Hindlimb muscle (tissue), 1 donor: ENCODE data around the gene OR10H4. TPM values are rescaled to one million over a fixed set of nuclear protein-coding genes. Genes with fewer than 3 reads are reported as not detected.
"Not testable (repeated sequence)": the region's sequence is repeated elsewhere in the genome, so short reads cannot be mapped to it uniquely, and the experiment has no call there.

ENCODE experiments used
- DNase-seq: peaks from one replicate; pipeline ENCODE4 v3.0.0-alpha.2; 2013
- polyA plus RNA-seq: library from polyadenylated mRNA; unstranded; fragments of 120-200 nt; gene quantifications from one replicate; pipeline ENCODE4 v1.2.1, GENCODE V29; 2013; ENCODE audit not compliant: insufficient read length

The OR10H4 gene
- polyA plus RNA-seq = not detected

GRCh38 chr19:15948223-15949058 is at the start of gene OR10H4:
TSS of gene OR10H4 (plus strand) at chr19:15949008. CDS start at chr19:15949008, 0 bp downstream.
- no peak for DNase-seq

- not testable (repeated sequence) for DNase-seq
Measured at GRCh38 chr19:15899561-15899960, 49.2 kb upstream of the OR10H4 start.

- not testable (repeated sequence) for DNase-seq
Measured at GRCh38 chr19:15900032-15900431, 48.8 kb upstream of the OR10H4 start.

GRCh38 chr19:15900504-15900903 is 48.3 kb upstream of the OR10H4 start:
- no peak for DNase-seq

DNA sequence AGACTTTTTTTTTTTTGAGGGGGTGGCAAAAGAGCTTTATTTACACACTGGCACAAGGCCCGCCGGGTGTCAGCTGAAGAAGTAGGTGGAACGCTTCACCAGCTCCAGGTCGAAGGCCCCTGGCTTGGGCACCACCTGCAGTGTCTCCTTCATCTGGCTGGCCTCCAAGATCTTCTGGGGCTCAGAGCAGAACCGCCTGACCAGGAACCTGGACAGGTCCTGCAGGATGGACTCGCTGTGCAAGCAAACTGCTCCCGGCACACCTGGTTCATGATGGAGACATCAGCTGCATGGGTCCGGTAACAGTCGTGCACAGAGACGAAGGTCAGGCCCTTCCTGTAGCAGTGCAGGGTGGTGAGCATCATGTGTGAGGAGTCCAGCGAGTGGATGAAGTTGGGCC is 46.6 kb upstream of the OR10H4 start:
- DNase-seq = no peak

GRCh38 chr19:15902898-15903297 is 45.9 kb upstream of the OR10H4 start:
- DNase-seq = not testable (repeated sequence)

- no peak for DNase-seq
Measured at GRCh38 chr19:15905026-15905425, 43.8 kb upstream of the OR10H4 start.

DNA sequence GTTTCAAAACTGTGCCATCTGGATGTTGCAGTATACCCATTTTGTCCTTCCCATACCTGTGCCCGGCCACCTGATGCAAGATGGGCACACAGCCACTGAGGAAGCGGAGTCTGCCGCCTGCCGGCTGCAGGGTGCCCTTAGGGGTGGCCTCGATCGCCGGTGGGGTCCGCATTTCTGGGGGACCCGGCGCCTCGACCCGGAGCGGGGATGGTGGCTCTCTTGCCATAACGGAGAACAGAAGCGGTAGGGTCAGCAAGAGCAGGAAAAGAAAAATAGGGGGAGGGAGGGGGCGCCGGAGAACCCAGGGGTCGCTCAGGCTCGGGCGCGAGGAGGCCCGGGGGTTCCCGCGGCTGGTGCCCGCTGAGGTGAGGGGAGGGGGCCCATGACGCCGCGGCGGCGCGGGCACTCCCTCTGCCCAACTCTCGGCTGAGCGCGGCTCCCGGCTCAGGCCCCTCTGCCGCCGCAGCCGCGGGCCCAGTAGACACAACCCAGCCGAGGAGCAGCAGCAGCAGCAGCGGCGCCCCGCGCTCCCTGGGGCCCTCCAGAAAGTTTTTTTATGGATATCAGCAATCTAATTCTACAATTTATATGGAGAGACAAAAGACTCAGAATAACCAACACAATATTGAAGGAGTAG is 37.1 kb upstream of the OR10H4 start:
- DNase-seq = no peak

DNA sequence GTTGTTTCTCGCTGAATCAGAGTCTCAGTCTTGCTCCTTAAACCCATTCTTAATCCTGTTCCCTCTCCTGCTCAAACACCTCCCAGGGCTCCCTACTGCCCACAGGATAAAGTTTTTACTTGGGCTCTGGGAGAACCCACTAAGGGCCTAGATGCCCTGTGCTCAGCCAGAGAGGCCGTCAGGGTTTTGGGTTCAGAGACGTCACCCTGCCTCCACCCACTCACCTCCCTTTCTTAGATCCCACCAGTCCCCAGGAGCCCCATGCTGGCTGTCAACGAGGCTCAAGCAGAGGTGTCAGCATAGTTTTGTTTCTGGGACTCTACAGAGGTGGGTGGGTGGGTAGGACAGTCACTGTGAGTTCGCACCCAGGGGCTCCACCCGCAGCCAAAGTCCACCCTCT is 35.4 kb upstream of the OR10H4 start:
- DNase-seq = no peak

DNA sequence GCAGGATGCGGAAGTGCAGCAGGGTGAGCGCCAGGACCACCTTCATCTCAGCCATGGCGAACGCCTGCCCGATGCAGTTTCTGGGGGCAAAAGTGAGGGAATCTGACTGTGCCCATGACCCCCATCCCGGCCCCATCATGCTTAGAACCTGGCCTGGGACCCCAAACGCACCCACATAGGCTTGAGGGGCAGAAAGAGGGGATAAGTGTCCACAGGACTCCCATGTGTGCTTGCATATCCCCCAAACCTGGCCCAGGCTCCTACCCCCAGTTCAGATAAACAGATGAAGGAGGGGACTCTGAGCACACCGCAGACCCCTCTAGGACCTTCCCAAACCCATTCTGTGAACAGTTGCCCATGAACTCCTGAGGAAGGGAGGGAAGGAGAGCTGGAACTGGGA is 35.0 kb upstream of the OR10H4 start:
- DNase-seq = no peak

DNA sequence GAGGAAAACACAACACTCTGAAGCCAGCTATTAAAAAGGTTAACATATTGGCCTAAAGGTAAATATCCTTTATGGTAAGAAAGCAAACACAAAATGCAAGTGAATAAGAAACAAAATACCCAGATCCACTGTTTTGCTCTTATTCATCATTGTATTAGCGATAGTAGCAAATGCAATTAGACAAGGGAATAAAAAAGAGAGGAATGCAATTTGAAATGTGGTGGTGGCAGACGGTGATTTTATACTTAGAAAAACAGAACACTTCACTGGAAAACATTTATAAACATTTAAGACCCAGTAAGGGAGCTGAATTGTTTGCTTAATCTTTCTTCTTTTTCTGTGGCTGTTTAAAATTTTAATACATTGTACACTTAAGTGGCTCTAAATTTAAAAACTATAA is 33.7 kb upstream of the OR10H4 start:
- no peak for DNase-seq

DNA sequence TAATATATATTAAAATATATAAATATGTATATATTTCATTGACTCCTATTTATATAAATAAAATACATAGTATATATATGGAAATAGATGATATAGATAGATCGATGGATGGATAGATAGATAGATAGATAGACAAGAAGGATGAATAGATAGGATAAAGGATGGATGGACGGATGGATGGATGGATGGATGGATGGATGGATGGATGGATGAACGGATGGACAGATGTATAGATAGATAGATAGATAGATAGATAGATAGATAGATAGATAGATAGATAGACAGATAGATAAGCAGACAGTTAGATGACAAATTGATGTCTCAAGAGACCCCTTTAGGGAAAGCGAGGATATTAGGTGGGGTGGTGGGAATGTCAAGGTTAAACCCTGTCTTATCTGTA is 29.6 kb upstream of the OR10H4 start:
- DNase-seq = no peak

DNA sequence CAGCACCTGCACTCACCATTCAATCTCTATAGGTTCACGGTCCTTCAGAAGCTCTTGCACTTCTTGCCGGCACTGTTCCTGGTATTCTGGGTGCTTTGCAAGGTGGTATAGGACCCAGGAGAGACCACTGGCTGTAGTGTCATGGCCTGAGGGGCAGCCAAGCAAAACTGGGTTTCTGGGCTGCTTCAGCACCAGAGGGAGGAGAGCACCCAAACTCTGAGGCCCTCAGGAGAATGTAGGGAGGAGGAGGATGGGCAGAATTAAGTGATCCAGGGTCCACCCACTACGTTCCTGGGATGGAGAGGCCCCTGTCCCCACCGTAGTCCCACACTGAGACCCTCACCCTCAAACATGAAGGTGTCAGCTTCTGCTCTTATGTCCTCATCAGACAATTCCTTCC is 26.8 kb upstream of the OR10H4 start:
- DNase-seq = no peak

DNA sequence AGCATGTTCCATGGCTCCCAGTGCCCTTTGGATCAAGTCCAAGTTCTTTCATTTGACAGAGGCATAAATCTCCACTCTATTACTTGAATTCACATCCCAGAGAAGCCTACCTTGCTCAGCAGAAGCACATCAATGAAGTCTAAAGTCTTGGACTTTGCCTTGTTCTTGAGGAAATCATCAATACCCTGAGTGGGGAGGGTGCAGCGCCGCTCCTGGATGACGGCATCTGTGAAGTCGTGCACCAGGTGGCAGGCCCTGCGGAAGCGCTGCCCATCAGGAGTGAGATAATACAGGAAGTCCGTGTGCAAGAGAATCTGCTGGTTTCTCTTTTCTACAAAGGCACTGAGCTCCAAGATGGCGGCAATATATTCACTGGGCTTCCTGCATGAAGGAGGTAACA is 25.1 kb upstream of the OR10H4 start:
- DNase-seq = no peak

DNA sequence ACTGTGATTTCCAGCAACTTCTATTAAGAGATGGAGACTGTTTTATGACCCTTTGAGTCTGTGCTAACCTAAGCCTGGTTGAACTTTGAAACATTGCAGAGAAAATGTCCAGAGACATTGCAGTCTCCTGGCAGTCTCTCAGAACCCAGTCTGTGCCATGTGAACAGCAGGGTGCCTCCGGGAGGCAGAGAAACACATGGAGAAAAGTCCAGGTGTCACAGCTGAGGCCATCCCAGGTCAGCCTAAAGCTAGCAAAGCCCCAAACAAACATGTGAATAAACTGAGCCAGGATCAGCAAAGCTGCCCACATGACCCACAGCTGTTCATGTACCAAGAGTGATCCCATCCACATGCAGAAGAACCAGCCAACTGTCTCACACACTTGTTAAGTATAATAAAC is 22.3 kb upstream of the OR10H4 start:
- no peak for DNase-seq

DNA sequence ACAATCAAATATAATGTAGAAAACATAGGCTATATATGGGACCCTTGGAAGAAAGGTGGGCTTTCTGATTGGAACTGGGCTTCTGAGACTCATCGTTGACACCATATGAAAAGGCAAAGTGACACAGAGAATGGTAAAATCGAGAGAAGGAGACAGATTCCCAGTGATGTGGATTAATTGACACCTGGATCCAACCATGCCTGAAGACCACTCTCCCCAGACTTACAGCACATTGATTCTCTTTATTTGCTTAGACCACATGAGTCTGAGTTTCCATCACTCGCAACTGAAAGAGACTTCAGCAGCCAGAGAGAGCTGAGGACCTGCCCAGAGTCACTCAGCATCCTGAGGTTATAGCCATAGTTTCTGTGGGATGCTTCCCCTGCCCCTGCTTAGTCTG is 20.5 kb upstream of the OR10H4 start:
- no peak for DNase-seq

DNA sequence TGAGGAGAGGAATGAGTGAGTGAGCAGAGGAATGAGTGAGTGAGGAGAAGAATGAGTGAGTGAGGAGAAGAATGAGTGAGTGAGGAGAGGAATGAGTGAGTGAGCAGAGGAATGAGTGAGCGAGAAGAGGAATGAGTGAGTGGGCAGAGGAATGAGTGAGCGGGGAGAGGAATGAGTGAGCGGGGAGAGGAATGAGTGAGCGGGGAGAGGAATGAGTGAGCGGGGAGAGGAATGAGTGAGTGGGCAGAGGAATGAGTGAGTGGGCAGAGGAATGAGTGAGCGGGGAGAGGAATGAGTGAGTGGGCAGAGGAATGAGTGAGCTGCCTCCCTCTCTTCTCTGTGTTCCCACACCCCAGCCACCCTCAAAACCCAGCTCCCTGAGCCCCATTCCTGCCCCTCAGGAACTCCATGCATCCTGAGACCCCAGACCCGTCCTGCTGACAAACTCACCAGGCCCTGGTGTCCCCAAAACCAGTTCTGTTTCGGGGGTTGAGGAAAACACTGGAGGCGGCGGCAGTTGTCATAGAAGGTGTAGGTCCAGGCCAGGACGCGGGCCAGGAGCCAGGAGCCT is 15.0 kb upstream of the OR10H4 start:
- DNase-seq = not testable (repeated sequence)

- no peak for DNase-seq
Measured at GRCh38 chr19:15934332-15935078, 14.3 kb upstream of the OR10H4 start, which contains the start of gene CYP4F11. TSS of gene CYP4F11 (minus strand) at chr19:15934529. CDS start at chr19:15934408, 121 bp downstream.

DNA sequence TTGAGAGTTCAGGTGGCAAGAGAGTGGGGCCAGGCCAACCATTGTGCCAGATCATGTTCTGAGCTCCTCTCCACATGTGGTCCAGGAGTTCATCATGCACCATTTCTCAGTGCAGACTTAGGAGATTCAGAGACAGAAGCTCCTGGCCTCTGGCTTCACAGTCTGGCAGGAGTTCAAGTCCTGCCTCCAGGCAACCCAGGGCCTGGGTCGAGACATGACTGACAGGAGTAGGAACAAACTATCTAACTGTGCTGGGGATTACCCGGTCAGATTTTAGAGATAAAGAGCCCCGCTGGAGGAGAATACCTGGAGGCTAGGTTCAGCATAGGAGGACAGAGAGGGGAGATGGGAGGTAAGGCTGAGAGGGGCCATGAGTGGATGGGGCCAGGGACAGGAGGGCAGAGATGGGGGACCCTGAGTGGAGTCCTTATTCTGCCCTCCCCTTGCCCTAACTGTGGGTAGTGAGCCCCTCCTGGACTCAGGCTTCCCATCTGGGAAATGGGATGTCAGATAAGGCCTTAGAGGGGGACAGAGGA is 13.6 kb upstream of the OR10H4 start:
- DNase-seq = no peak

DNA sequence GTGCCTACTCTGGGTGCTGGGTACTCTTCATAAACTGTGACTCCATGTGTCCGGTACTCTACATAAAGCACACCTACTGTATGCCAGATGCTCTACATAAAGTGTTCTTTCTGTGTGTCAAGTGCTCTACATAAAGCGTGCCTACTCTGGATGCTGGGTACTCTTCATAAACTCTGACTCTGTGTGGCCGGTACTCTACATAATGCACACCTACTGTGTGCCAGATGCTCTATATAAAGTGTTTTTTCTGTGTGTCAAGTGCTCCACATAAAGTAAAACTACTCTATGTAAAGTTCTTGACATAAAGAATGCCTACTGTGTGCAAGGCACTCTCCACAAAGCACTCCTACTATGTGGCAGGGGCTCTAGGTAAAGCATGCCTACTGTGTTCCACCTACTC is 12.6 kb upstream of the OR10H4 start:
- no peak for DNase-seq

GRCh38 chr19:15936950-15937349 is 11.9 kb upstream of the OR10H4 start:
- DNase-seq = no peak

GRCh38 chr19:15937771-15938170 is 11.0 kb upstream of the OR10H4 start:
- no peak for DNase-seq

GRCh38 chr19:15944401-15944800 is 4.4 kb upstream of the OR10H4 start:
- DNase-seq = no peak
